Right lobe of liver (tissue), 6 donors: ENCODE data around the gene COMMD10. TPM values are rescaled to one million over a fixed set of nuclear protein-coding genes. Genes with fewer than 3 reads are reported as not detected.

Source experiments
- ATAC-seq, 4 donors: fragments of 200-7000 bp; cut with Tn5 transposase; one replicate each; pipeline ENCODE4 v1.9.1; 2020; ENCODE audit warnings: mild to moderate bottlenecking in 4 of 4, moderate library complexity in 4 of 4
- DNase-seq, 3 donors: peaks; one replicate each; pipeline ENCODE4 v3.0.0-alpha.2; 2020
- H3K27ac ChIP-seq, 3 donors: fragments of 200-600 bp; one replicate each; pipeline ENCODE4 v1.8.0; 2022
- H3K27me3 ChIP-seq, 2 donors: fragments of 200-600 bp; one replicate each; pipeline ENCODE4 v1.8.0; 2022
- H3K36me3 ChIP-seq, 4 donors: fragments of 200-600 bp; sonication (generic) in 1 of 4; one replicate each; pipeline versions ENCODE4 v1.5.1 to v1.8.0; 2017 to 2022; ENCODE audit warnings: control low read depth in 1 of 4
- H3K4me1 ChIP-seq, 4 donors: fragments of 200-600 bp; sonication (generic) in 1 of 4; one replicate each; pipeline versions ENCODE4 v1.5.1 to v1.8.0; 2017 to 2022; ENCODE audit warnings: control low read depth in 1 of 4
- H3K4me3 ChIP-seq, 3 donors: fragments of 200-600 bp; one replicate each; pipeline ENCODE4 v1.8.0; 2022
- H3K9me3 ChIP-seq, 4 donors: fragments of 200-600 bp; sonication (generic) in 1 of 4; one replicate each; pipeline versions ENCODE4 v1.5.1 to v1.8.0; 2017 to 2022; ENCODE audit warnings: control low read depth in 1 of 4
- CTCF ChIP-seq, 4 donors: fragments of 200-600 bp in 3 of 4; fragments of 450-650 bp in 1 of 4; IDR thresholded peaks; one replicate each; pipeline versions ENCODE4 v1.5.1 to v1.8.0; 2016 to 2022; ENCODE audit warnings: antibody characterized with exemption in 4 of 4, mild to moderate bottlenecking in 2 of 4
- POLR2A ChIP-seq: fragments of 450-650 bp; IDR thresholded peaks from one replicate; pipeline ENCODE4 v1.6.1; 2017; ENCODE audit warnings: antibody characterized with exemption, mild to moderate bottlenecking
- WGBS: methylation state at CpG from one replicate; pipeline ENCODE4 v1.1.6; 2018; ENCODE audit warnings: low coverage, low lambda C conversion rate; ENCODE audit not compliant: insufficient coverage; ENCODE audit errors: missing lambda C conversion rate; 5-methylcytosine and 5-hydroxymethylcytosine counted together
- intact Hi-C, 2 donors: fragments of 100-400 bp; cut with DNase I; formaldehyde crosslinking; loops; one replicate each; pipeline versions ENCODE4 v1.11.2 to v1.14.1; 2022
- total RNA-seq, 6 experiments: library from RNA; depleted of rRNA in 2 of 6; stranded (reverse); fragments of >200 nt in 2 of 6; fragmentation: NEBNext Ultra II Directional in 3 of 6; extraction: Animal tissue kit (Norgen Biotek cat#: 25700) in 3 of 6; gene quantifications; one replicate each; pipeline versions ENCODE4 v1.1.0 to v1.2.4, GENCODE V29; 2016 to 2023
- donor health status: DM: no; HTN: yes; CAD: no.
- donor health status: DM: no; HTN: no; CAD: no.
- donor health status: DM: no; HTN: no; CAD: no.
- donor health status: DM: no; HTN: yes; CAD: no.
- donor health status: DM: no; HTN: yes; CAD: no.

The COMMD10 gene
- total RNA-seq, 6 experiments from 2014 or later = 11.1 to 16.2 (median 14.4) TPM

GRCh38 chr5:116273448-116274242 lies 188.8 kb downstream of the COMMD10 start:
- peak overlapping the region; percentile 35 to 61 (median 56) for H3K27ac ChIP-seq
- H3K4me1 ChIP-seq = peaks cover 0 to 42% (median 6%) of the 10 kb centered on the region in 4 donors
- H3K27me3 ChIP-seq = no peaks in the 10 kb centered on the region
- peak; percentile 72 to 89 (median 82) for ATAC-seq
- intact Hi-C loops = no loop called here
- DNase-seq = no peak
- 10% methylated on average over 1 of the region's 1 CpG for WGBS
- no peaks in the 10 kb centered on the region for H3K36me3 ChIP-seq
- H3K9me3 ChIP-seq = peaks cover 0 to 6% (median 2%) of the 10 kb centered on the region in 4 donors
- no peak overlapping the region for H3K4me3 ChIP-seq
- TF ChIP-seq POLR2A (no peak), CTCF (IDR thresholded peaks at IDR 0.05) (no peak)

GRCh38 chr5:116274251-116274650 lies 189.4 kb downstream of the COMMD10 start:
- Histone ChIP-seq H3K4me3 (no peak overlapping the region), H3K27ac (peak overlapping the region; percentile 35 to 61 (median 56)), H3K4me1 (peaks cover 0 to 42% (median 6%) of the 10 kb centered on the region in 4 donors), H3K27me3 (no peaks in the 10 kb centered on the region), H3K36me3 (no peaks in the 10 kb centered on the region), H3K9me3 (peaks cover 0 to 6% (median 2%) of the 10 kb centered on the region in 4 donors)
- intact Hi-C loops = no loop called here
- ATAC-seq (peak; percentile 57 to 67 (median 62)), DNase-seq (peak in 1 of 3 donors; percentile 16)
- WGBS = 25% methylated on average over 1 of the region's 1 CpG
- TF ChIP-seq POLR2A = no peak
- TF ChIP-seq CTCF (IDR thresholded peaks at IDR 0.05) = no peak

DNA sequence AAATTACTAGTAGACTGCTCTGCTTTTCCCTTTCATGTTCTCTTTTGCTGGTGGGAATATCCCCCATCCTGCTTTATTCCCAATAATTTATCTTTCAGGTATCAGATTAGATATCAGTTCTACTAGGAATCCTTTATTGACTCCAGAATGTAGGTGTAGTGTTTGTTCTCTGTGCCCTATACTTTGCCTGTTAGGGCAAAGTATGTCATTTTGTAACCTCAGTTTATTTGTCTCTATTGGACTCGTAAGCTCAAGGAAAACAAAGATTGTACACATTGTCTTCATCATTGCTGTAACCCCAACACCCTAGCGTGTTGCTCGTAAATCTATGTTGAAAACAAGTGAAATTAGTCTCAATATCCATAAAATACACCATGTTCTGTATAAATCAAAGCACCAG lies 190.5 kb downstream of the COMMD10 start:
- intact Hi-C loops = no loop called here
- ATAC-seq = peak; percentile 51 to 79 (median 62)
- H3K4me1 ChIP-seq = peaks cover 0 to 47% (median 10%) of the 10 kb centered on the region in 4 donors

DNA sequence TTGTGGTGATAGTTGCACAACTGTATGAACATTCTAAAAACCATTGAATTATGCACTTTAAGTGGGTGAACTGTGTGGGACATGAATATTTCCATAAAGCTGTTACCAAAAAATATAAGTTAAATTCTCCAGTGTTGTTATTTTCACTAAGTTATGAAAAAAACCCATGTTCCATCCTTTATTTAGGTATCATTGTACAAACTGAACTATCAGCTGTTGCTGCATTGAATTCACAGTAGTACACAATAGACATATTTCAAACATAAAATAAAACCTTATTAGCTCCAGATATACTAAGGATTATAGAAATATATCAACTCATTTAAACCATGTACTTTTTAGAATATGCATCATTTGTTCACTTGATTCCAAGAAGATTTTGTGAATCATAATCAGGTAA lies 192.1 kb downstream of the COMMD10 start:
- ATAC-seq (no peak), DNase-seq (no peak)
- Histone ChIP-seq H3K27ac (no peak overlapping the region), H3K4me3 (no peak overlapping the region), H3K27me3 (no peaks in the 10 kb centered on the region), H3K9me3 (peaks cover 0 to 6% (median 2%) of the 10 kb centered on the region in 4 donors), H3K36me3 (no peaks in the 10 kb centered on the region), H3K4me1 (peaks cover 0 to 55% (median 10%) of the 10 kb centered on the region in 4 donors)
- no peak for TF ChIP-seq POLR2A
- TF ChIP-seq CTCF (IDR thresholded peaks at IDR 0.05) = no peak
- intact Hi-C loops = no loop called here

More for the DNA sequence above, 190.5 kb downstream of the COMMD10 start:
- Histone ChIP-seq H3K27ac (peak overlapping the region; percentile 13 to 67 (median 56)), H3K36me3 (no peaks in the 10 kb centered on the region), H3K4me3 (no peak overlapping the region), H3K27me3 (no peaks in the 10 kb centered on the region), H3K9me3 (peaks cover 0 to 6% (median 2%) of the 10 kb centered on the region in 4 donors)
- no peak for DNase-seq
- WGBS = 31% methylated on average over 3 of the region's 3 CpGs
- no peak for TF ChIP-seq POLR2A
- no peak for TF ChIP-seq CTCF (IDR thresholded peaks at IDR 0.05)
